Natural killer cell (primary cell): ENCODE results near the gene FRAT1. TPM values are rescaled to one million over a fixed set of nuclear protein-coding genes. Genes with fewer than 3 reads are reported as not detected.

Source experiments
- ATAC-seq, 3 donors: fragments of 150-1000 bp in 2 of 3; fragments of 200-7000 bp in 1 of 3; cut with Tn5 transposase; 1 replicate in 1 of 3; 2 replicates in 2 of 3; pipeline ENCODE4 v1.10.0; 2021; ENCODE audit warnings: mild to moderate bottlenecking in 2 of 3, moderate library complexity in 2 of 3
- DNase-seq, 2 donors: peaks; one replicate each; pipeline versions ENCODE4 v3.0.0 to v3.0.0-alpha.2; 2013 to 2021; ENCODE audit warnings: mixed read lengths in 1 of 2
- H3K27ac ChIP-seq: one replicate; pipeline ENCODE4 v1.5.1; 2013; ENCODE audit warnings: mild to moderate bottlenecking, low read length
- H3K27me3 ChIP-seq: one replicate; pipeline ENCODE4 v1.6.1; 2013; ENCODE audit warnings: low read length; ENCODE audit not compliant: control insufficient read depth, insufficient read depth
- H3K36me3 ChIP-seq: one replicate; pipeline ENCODE4 v1.6.1; 2013; ENCODE audit warnings: low read length; ENCODE audit not compliant: control insufficient read depth, insufficient read depth
- H3K4me1 ChIP-seq: one replicate; pipeline ENCODE4 v1.6.1; 2013; ENCODE audit warnings: low read length; ENCODE audit not compliant: control insufficient read depth, insufficient read depth
- H3K4me3 ChIP-seq: one replicate; pipeline ENCODE4 v1.5.1; 2013; ENCODE audit warnings: low read length
- H3K9me3 ChIP-seq: one replicate; pipeline ENCODE4 v1.6.1; 2013; ENCODE audit warnings: low read length; ENCODE audit not compliant: control insufficient read depth, insufficient read depth
- H3K27ac Mint-ChIP-seq, 2 donors: one replicate each; pipeline ENCODE4 v1.8.0; 2022; ENCODE audit warnings: mild to moderate bottlenecking in 2 of 2, mixed read lengths in 2 of 2, moderate library complexity in 1 of 2
- H3K27me3 Mint-ChIP-seq, 2 donors: one replicate each; pipeline ENCODE4 v1.8.0; 2022; ENCODE audit warnings: low read depth in 2 of 2, mixed read lengths in 2 of 2
- H3K36me3 Mint-ChIP-seq: one replicate; pipeline ENCODE4 v1.8.0; 2022; ENCODE audit warnings: mixed read lengths
- H3K4me1 Mint-ChIP-seq, 2 donors: one replicate each; pipeline ENCODE4 v1.8.0; 2022; ENCODE audit warnings: mixed read lengths in 2 of 2
- H3K4me3 Mint-ChIP-seq: one replicate; pipeline ENCODE4 v1.8.0; 2022; ENCODE audit warnings: mild to moderate bottlenecking, moderate library complexity, mixed read lengths
- H3K9me3 Mint-ChIP-seq, 2 donors: one replicate each; pipeline ENCODE4 v1.8.0; 2022; ENCODE audit warnings: mixed read lengths in 2 of 2
- CTCF ChIP-seq: fragments of 200-600 bp; IDR thresholded peaks from one replicate; pipeline ENCODE4 v1.8.0; 2022; ENCODE audit warnings: antibody characterized with exemption
- WGBS: methylation state at CpG from one replicate; pipeline ENCODE4 v1.1.7; 2013; ENCODE audit warnings: missing lambda C conversion rate; ENCODE audit not compliant: insufficient coverage; 5-methylcytosine and 5-hydroxymethylcytosine counted together
- intact Hi-C: fragments of 100-400 bp; cut with micrococcal nuclease; formaldehyde crosslinking; loops from one replicate; pipeline ENCODE4 v1.14.2; 2022
- total RNA-seq, 4 donors: library from RNA; stranded (reverse); fragments of 120-200 nt in 1 of 4; gene quantifications; one replicate each; pipeline versions ENCODE4 v1.2.3 to v1.2.4, GENCODE V29; 2013 to 2022

The FRAT1 gene
- total RNA-seq, 3 donors from 2014 or later (not counting 1 experiment from before 2014, with no cell fraction given): 26.0 to 45.0 (median 32.1) TPM

- DNase-seq: no peak
- no peaks in the 10 kb centered on the region for H3K9me3 Mint-ChIP-seq
- H3K36me3 Mint-ChIP-seq: no peaks in the 10 kb centered on the region
- no peaks in the 10 kb centered on the region for H3K36me3 ChIP-seq
- ATAC-seq: peak in 1 of 3 donors; percentile 57
- H3K4me3 ChIP-seq: no peak overlapping the region
- TF ChIP-seq CTCF: no peak
- H3K27ac ChIP-seq: no peak overlapping the region
- peaks cover 24% of the 10 kb centered on the region for H3K4me1 ChIP-seq
- H3K27ac Mint-ChIP-seq: peak overlapping the region; percentile 46 to 50
- no peaks in the 10 kb centered on the region for H3K27me3 ChIP-seq
- intact Hi-C loops: no loop called here
- no peak overlapping the region for H3K4me3 Mint-ChIP-seq
- H3K4me1 Mint-ChIP-seq: peaks cover 31 to 47% of the 10 kb centered on the region in 2 donors
- H3K9me3 ChIP-seq: no peaks in the 10 kb centered on the region
- H3K27me3 Mint-ChIP-seq: no peaks in the 10 kb centered on the region
- 94% methylated on average over 6 of the region's 7 CpGs for WGBS
Observed at GRCh38 chr10:97327348-97328294, 8.6 kb downstream of the FRAT1 start.

GRCh38 chr10:97328646-97329453, 9.8 kb downstream of the FRAT1 start:
- WGBS: 97% methylated on average over 3 of the region's 3 CpGs
- ATAC-seq (no peak), DNase-seq (no peak)
- no peak for TF ChIP-seq CTCF
- no peak overlapping the region for H3K4me3 ChIP-seq
- H3K4me1 ChIP-seq: peaks cover 34% of the 10 kb centered on the region
- Mint-ChIP-seq H3K4me3 (no peak overlapping the region), H3K4me1 (peaks cover 43 to 55% of the 10 kb centered on the region in 2 donors), H3K27me3 (no peaks in the 10 kb centered on the region), H3K9me3 (no peaks in the 10 kb centered on the region), H3K27ac (peak overlapping the region in 1 of 2 donors; percentile 46), H3K36me3 (no peaks in the 10 kb centered on the region)
- no peaks in the 10 kb centered on the region for H3K27me3 ChIP-seq
- H3K27ac ChIP-seq: no peak overlapping the region
- no peaks in the 10 kb centered on the region for H3K36me3 ChIP-seq
- no peaks in the 10 kb centered on the region for H3K9me3 ChIP-seq
- intact Hi-C loops: no loop called here

GRCh38 chr10:97329766-97330165, 10.7 kb downstream of the FRAT1 start:
- Histone ChIP-seq H3K4me3 (no peak overlapping the region), H3K9me3 (no peaks in the 10 kb centered on the region), H3K27me3 (no peaks in the 10 kb centered on the region), H3K4me1 (peaks cover 34% of the 10 kb centered on the region), H3K36me3 (no peaks in the 10 kb centered on the region), H3K27ac (no peak overlapping the region)
- TF ChIP-seq CTCF: no peak
- no peaks in the 10 kb centered on the region for H3K27me3 Mint-ChIP-seq
- ATAC-seq (no peak), DNase-seq (no peak)
- H3K36me3 Mint-ChIP-seq: no peaks in the 10 kb centered on the region
- peaks cover 43 to 55% of the 10 kb centered on the region in 2 donors for H3K4me1 Mint-ChIP-seq
- peak overlapping the region in 1 of 2 donors; percentile 8 for H3K27ac Mint-ChIP-seq
- WGBS: 97% methylated on average over 5 of the region's 5 CpGs
- H3K4me3 Mint-ChIP-seq: no peak overlapping the region
- no peaks in the 10 kb centered on the region for H3K9me3 Mint-ChIP-seq
- intact Hi-C loops: loop anchor here (5.0 to 10.0 kb wide), 2 partner anchors 52 to 75 kb away; partner anchors contain the start of gene RRP12
